ENCODE results near the gene AFF4. TPM values are rescaled to one million over a fixed set of nuclear protein-coding genes. Genes with fewer than 3 reads are reported as not detected.

The AFF4 gene
- total and polyA plus RNA-seq, 9 of the 15 experiments (the other 6 are each of a cell fraction or from before 2014, with no cell fraction given), result 1.7 to 25.8 (median 17.9) TPM

GRCh38 chr5:132963171-132964104 lies at the start of gene AFF4 (continued):
- TF ChIP-seq FOXJ2 (tag; IDR thresholded peaks at IDR 0.05), result no peak; the same call in none of the 2 replicates
- peak; percentile 74 for TF ChIP-seq KDM5B (IDR thresholded peaks at IDR 0.05; ENCODE audit: insufficient replicate concordance, low read depth, low read length)
- peak; percentile 99 for TF ChIP-seq VEZF1 (CRISPR knock-in tag; IDR thresholded peaks at IDR 0.05)
- peak; percentile 67 for TF ChIP-seq POLR2H (tag; IDR thresholded peaks at IDR 0.05; ENCODE audit: low read depth)
- TF ChIP-seq TCF3 (CRISPR knock-in tag; IDR thresholded peaks at IDR 0.05), result no peak
- TF ChIP-seq MTA3 (IDR thresholded peaks at IDR 0.05; ENCODE audit: borderline replicate concordance), result peak; percentile 84
- peak in 2 of 3 experiments; percentile 73 to 75 for TF ChIP-seq YY1 (IDR thresholded peaks at IDR 0.05; ENCODE audit: borderline replicate concordance in 1 of 3, control insufficient read depth in 1 of 3, extremely low read depth in 1 of 3, insufficient read depth in 3 of 3, insufficient read length in 1 of 3, insufficient replicate concordance in 2 of 3, low read depth in 1 of 3, low read length in 2 of 3)
- peak in 1 of 3 experiments; percentile 69; a peak in 2 of 6 replicates for TF ChIP-seq ZBTB11 (CRISPR knock-in tag; IDR thresholded peaks at IDR 0.05)
- peak; percentile 62; the same call in 1 of the 2 replicates for TF ChIP-seq ZNF12 (CRISPR knock-in tag; IDR thresholded peaks at IDR 0.05)
- TF ChIP-seq KDM2B (CRISPR knock-in tag; IDR thresholded peaks at IDR 0.05), result no peak
- TF ChIP-seq KAT7 (CRISPR knock-in tag; IDR thresholded peaks at IDR 0.05; ENCODE audit: borderline replicate concordance), result peak; percentile 3; the same call in 1 of the 2 replicates
- TF ChIP-seq CHCHD3 (CRISPR knock-in tag; IDR thresholded peaks at IDR 0.05), result no peak
- TF ChIP-seq PHB2 (IDR thresholded peaks at IDR 0.05; ENCODE audit: low read depth), result no peak
- no peak for TF ChIP-seq NCOA2 (IDR thresholded peaks at IDR 0.05; ENCODE audit: partially characterized antibody in 2 of 2)
- TF ChIP-seq RB1 (IDR thresholded peaks at IDR 0.05; ENCODE audit: low read depth), result peak; percentile 75
- no peak for TF ChIP-seq YBX1 (IDR thresholded peaks at IDR 0.05)
- peak; percentile 40; the same call in 1 of the 2 replicates for TF ChIP-seq DPF2 (IDR thresholded peaks at IDR 0.05)
- no peak for TF ChIP-seq KDM1A (IDR thresholded peaks at IDR 0.05)
- TF ChIP-seq HNRNPH1 (optimal IDR thresholded peaks at IDR 0.05; ENCODE audit: low read depth, low read length), result no peak
- peak; percentile 51 for TF ChIP-seq PRPF4 (IDR thresholded peaks at IDR 0.05; ENCODE audit: insufficient read depth, low read depth, low read length, poor library complexity, severe bottlenecking)
- TF ChIP-seq SAFB2 (IDR thresholded peaks at IDR 0.05; ENCODE audit: borderline replicate concordance, low read depth, low read length, severe bottlenecking), result no peak

Data from K562 (cell line).